D721Med (cell line): ENCODE data around the gene ZNF438.

ENCODE experiments used
- DNase-seq: peaks from one replicate; pipeline ENCODE4 v3.0.0; 2011; ENCODE audit warnings: low spot score; ENCODE audit not compliant: insufficient read length
- FAIRE-seq: peaks from 2 replicates; lab custom pipeline; 2011; peaks lifted over from hg19 to GRCh38; lab: Jason Lieb, UNC
- TF ChIP-seq, protein P1 (sequence below): IDR thresholded peaks from 2 replicates; pipeline ENCODE4 v1.5.1; 2012; ENCODE audit warnings: mild to moderate bottlenecking, control low read depth; ENCODE audit not compliant: insufficient read depth; ENCODE audit errors: missing control alignments

Gene ZNF438

DNA sequence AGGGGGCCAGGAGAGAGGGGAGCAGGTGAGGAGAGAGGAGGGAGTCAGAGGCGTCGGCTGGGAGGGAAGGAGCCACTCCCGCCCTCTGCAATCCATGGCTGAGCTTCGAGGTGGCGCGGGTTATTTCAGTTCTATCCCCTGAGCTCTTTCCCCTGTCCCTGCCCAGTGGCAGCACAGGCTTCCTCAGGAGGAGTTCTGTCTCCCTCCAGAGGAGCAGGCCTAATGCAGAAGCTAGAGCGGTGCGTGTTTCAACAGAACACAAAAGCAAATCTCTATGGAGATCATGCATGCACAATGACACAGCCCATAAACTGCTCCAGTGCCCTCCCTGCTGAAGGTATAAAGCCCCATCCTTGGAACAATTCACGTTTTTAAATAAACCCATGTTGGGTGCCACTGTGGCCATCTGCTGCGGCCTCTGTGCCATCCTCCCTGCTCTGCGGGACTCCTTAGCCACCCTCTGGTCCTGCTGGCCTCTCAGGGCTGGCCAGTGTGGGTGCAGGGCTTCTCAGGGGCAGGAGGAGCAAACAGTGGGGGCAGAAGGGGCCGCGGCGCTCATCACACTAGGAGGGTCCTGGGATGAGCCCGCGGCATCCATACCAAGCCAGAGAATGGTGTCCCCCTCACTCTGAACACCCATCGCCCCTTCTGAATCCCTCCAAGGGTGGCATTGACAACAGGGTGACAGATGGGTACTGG is 209.5 kb downstream of the ZNF438 start:
- no peak for DNase-seq
- no peak for FAIRE-seq
- TF ChIP-seq, protein P1, sequence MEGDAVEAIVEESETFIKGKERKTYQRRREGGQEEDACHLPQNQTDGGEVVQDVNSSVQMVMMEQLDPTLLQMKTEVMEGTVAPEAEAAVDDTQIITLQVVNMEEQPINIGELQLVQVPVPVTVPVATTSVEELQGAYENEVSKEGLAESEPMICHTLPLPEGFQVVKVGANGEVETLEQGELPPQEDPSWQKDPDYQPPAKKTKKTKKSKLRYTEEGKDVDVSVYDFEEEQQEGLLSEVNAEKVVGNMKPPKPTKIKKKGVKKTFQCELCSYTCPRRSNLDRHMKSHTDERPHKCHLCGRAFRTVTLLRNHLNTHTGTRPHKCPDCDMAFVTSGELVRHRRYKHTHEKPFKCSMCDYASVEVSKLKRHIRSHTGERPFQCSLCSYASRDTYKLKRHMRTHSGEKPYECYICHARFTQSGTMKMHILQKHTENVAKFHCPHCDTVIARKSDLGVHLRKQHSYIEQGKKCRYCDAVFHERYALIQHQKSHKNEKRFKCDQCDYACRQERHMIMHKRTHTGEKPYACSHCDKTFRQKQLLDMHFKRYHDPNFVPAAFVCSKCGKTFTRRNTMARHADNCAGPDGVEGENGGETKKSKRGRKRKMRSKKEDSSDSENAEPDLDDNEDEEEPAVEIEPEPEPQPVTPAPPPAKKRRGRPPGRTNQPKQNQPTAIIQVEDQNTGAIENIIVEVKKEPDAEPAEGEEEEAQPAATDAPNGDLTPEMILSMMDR = no peak

DNA sequence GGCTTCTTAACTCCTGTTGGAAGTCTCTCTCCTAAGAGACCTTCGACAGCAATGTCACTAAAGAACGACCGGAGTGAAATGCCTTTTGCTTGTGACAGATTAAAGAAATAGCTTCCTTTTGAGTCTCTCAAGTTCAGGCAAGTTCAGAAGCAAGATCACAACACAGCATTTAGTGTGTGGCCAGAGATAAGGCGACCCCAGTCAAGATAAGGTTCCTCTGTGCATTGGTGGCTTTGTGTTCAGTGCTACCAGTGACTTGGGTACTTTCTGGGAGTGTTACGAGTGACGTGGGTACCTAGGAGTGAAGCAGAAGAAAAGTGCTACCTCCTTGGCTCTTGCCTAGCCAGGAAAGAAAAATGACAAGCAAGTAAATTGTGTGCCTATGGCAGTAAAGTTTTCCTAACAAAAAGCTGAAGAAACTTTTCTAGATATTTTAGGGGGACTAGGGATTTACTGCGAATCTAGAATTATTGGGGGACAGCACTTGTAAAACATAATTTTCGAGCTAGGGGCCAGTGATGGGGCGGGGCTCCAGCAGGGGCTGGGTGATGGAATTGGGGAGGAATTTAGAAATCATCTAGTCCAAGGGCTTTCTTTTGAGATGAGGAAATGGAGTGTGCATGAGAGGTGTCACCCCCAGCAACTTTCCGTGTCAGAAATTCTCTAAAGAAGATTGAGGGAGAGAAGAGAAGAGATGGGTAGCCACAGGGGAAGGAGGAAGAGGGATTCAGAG is 210.2 kb downstream of the ZNF438 start:
- no peak for FAIRE-seq

DNA sequence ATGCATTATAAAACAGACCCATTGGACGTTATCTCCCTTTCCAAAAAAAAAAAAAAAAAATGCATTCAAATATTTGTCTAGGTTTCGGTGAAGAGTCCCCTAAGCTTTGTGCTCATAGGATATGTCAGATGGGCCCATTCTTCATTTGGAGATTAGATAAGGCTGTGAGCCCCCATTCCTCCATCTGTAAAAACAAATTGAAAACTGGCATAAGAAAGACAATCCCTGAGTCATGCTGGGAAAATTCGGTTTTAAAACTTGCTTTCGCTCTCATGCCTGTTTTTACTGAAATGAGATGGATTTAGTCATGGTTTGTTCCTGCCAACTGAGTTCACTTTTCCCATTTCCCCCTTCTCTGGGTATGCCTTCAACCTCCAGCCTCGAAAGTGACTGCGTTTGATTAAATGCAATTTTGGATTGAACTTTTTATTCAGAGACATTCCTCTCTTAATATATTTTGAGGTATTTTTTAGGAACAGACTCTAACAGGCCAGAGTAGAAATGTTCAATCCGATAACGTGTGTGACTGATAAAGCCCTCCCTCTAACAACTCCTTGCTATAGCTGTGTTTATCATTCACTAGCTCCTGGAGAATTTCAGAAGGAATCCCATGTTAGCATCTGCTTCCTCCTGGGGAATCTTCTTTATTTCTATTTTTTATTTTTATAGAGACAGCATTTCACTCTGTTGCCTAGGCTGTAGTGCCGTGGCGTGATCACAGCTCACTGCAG is 211.2 kb downstream of the ZNF438 start:
- FAIRE-seq (peak; percentile 11), DNase-seq (no peak)
- TF ChIP-seq, protein P1 = no peak

More for the DNA sequence above, 210.2 kb downstream of the ZNF438 start:
- TF ChIP-seq, protein P1 = no peak
- DNase-seq = no peak

GRCh38 chr10:30819341-30820181 is 212.1 kb downstream of the ZNF438 start:
- DNase-seq (no peak), FAIRE-seq (no peak)
- TF ChIP-seq, protein P1 = no peak

- no peak for FAIRE-seq
- no peak for DNase-seq
Measured at GRCh38 chr10:30818854-30819253, 212.8 kb downstream of the ZNF438 start.

More at GRCh38 chr10:30818854-30819253, 212.8 kb downstream of the ZNF438 start:
- TF ChIP-seq, protein P1 = no peak
